Right lobe of liver (tissue), 4 donors: ENCODE measurements around the gene SORBS2.

ENCODE experiments used
- CTCF ChIP-seq, 4 donors: fragments of 200-600 bp in 3 of 4; fragments of 450-650 bp in 1 of 4; IDR thresholded peaks; one replicate each; pipeline versions ENCODE4 v1.5.1 to v1.8.0; 2016 to 2022; ENCODE audit warnings: antibody characterized with exemption in 4 of 4, mild to moderate bottlenecking in 2 of 4
- POLR2A ChIP-seq: fragments of 450-650 bp; IDR thresholded peaks from one replicate; pipeline ENCODE4 v1.6.1; 2017; ENCODE audit warnings: antibody characterized with exemption, mild to moderate bottlenecking
- donor health status: DM: no; HTN: no; CAD: no.
- donor health status: DM: no; HTN: no; CAD: no.
- donor health status: DM: no; HTN: yes; CAD: no.

DNA sequence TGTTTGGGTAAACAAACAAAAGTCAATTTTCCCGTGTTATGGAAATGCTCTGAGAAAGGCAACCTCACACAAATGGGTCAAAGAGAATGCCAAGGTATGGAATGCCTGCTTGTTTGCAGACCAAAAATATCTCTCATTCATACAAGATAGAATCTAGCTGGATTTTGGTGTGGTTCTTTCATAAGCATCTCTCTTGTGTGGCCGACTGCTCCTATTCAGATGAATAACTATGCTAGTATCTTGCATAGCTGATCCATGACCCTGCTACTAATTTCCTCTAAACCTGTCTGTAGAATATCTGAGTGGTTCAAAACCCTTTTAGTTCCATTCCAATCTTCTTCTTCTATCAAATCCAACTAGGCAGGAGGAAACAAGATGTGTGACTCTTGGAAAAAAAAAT, 28.2 kb upstream of the SORBS2 start:
- TF ChIP-seq CTCF (IDR thresholded peaks at IDR 0.05): no peak
- no peak for TF ChIP-seq POLR2A
